ENCODE data around the gene C19orf53. TPM values are rescaled to one million over a fixed set of nuclear protein-coding genes. Genes with fewer than 3 reads are reported as not detected.

Gene C19orf53
- total and polyA plus RNA-seq, 2 of the 13 experiments (the other 11 are each of a cell fraction or from before 2014, with no cell fraction given): 129 to 130 TPM

GRCh38 chr19:13731147-13731964 is 42.9 kb upstream of the C19orf53 start (continued):
- TF ChIP-seq ZNF800 (CRISPR knock-in tag; IDR thresholded peaks at IDR 0.05) (no peak), ZNF503 (CRISPR knock-in tag; IDR thresholded peaks at IDR 0.05) (0 out of 2 replicates have a peak, but pooled peaks have one; percentile 17), PHF8 (CRISPR knock-in tag; IDR thresholded peaks at IDR 0.05) (peak; percentile 91), CREM (IDR thresholded peaks at IDR 0.05) (peak; percentile 43), CREM (CRISPR knock-in tag; IDR thresholded peaks at IDR 0.05) (no peak), ZSCAN20 (CRISPR knock-in tag; IDR thresholded peaks at IDR 0.05; ENCODE audit: borderline replicate concordance) (0 out of 2 replicates have a peak, but pooled peaks have one; percentile 26), ZSCAN31 (CRISPR knock-in tag; IDR thresholded peaks at IDR 0.05; ENCODE audit: low read depth) (0 out of 2 replicates have a peak, but pooled peaks have one; percentile 39), TEAD3 (CRISPR knock-in tag; optimal IDR thresholded peaks at IDR 0.05; ENCODE audit: borderline replicate concordance) (peak; percentile 17), ZNF547 (CRISPR knock-in tag; IDR thresholded peaks at IDR 0.05) (0 out of 2 replicates have a peak, but pooled peaks have one; percentile 13), ZNF451 (CRISPR knock-in tag; IDR thresholded peaks at IDR 0.05) (no peak), TFE3 (CRISPR knock-in tag; IDR thresholded peaks at IDR 0.05) (0 out of 2 replicates have a peak, but pooled peaks have one; percentile 21), ZNF180 (CRISPR knock-in tag; IDR thresholded peaks at IDR 0.05; ENCODE audit: borderline replicate concordance, low read depth) (no peak), ZNF34 (CRISPR knock-in tag; IDR thresholded peaks at IDR 0.05; ENCODE audit: borderline replicate concordance) (no peak), ZNF891 (CRISPR knock-in tag; IDR thresholded peaks at IDR 0.05) (0 out of 2 replicates have a peak, but pooled peaks have one; percentile 54), ZNF484 (CRISPR knock-in tag; IDR thresholded peaks at IDR 0.05; ENCODE audit: borderline replicate concordance, low read depth) (no peak), ZBTB10 (CRISPR knock-in tag; IDR thresholded peaks at IDR 0.05; ENCODE audit: borderline replicate concordance) (no peak), ZSCAN9 (CRISPR knock-in tag; IDR thresholded peaks at IDR 0.05; ENCODE audit: borderline replicate concordance) (0 out of 2 replicates have a peak, but pooled peaks have one; percentile 14), ZSCAN29 (CRISPR knock-in tag; conservative IDR thresholded peaks at IDR 0.05) (0 out of 2 replicates have a peak, but pooled peaks have one; percentile 37)

Measured in HepG2 (cell line).